Astrocyte (in vitro differentiated cells and primary cell): ENCODE data around the gene SHISA7.

ENCODE experiments used
- EZH2 ChIP-seq: IDR thresholded peaks from 2 replicates; pipeline ENCODE4 v1.6.1; 2012; ENCODE audit warnings: mild to moderate bottlenecking, low read length, inconsistent platforms; ENCODE audit not compliant: insufficient read depth
- TF ChIP-seq, protein P1 (sequence below): IDR thresholded peaks from 2 replicates; pipeline ENCODE4 v1.5.1; 2011; ENCODE audit warnings: low read depth, mild to moderate bottlenecking, inconsistent platforms, low read length, moderate library complexity; ENCODE audit not compliant: insufficient read depth

DNA sequence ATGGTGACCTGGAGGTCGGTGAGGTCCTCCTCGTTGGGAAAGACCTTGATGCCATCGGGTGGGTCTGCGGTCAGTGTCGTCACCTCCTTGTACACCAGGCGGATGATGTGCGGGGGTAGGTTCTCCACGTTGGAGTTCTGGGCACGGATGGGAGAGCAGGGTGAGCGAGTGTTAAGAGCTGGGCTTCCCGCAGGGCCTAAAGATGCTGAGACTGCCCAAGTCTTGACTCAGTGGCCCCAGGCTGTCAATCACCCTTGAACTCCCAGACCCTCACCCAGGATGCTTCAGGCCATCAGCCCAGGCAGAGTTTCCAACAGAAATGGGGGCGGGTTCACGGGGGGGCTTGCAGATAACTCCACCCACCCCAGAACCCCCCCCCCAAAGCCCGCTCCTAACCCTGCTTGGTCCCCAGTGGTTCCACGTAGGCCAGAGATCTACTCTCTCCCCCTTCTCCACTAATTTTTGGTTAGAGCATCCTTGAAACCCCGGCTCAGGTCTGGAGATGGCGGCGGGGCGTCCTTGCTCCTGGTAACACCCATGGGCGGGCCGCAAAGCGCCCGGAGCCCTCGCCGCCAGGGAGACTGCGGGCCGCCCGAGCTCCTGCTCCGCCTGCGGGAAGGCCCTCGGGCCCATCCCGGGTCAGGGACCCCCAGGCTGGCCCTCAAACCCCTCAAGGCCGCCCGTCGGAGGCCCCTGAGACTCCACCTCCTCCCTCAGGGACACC lies 36.1 kb downstream of the SHISA7 start:
- no peak for TF ChIP-seq EZH2
- TF ChIP-seq, protein P1, sequence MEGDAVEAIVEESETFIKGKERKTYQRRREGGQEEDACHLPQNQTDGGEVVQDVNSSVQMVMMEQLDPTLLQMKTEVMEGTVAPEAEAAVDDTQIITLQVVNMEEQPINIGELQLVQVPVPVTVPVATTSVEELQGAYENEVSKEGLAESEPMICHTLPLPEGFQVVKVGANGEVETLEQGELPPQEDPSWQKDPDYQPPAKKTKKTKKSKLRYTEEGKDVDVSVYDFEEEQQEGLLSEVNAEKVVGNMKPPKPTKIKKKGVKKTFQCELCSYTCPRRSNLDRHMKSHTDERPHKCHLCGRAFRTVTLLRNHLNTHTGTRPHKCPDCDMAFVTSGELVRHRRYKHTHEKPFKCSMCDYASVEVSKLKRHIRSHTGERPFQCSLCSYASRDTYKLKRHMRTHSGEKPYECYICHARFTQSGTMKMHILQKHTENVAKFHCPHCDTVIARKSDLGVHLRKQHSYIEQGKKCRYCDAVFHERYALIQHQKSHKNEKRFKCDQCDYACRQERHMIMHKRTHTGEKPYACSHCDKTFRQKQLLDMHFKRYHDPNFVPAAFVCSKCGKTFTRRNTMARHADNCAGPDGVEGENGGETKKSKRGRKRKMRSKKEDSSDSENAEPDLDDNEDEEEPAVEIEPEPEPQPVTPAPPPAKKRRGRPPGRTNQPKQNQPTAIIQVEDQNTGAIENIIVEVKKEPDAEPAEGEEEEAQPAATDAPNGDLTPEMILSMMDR = no peak
